H1 (cell line): ENCODE measurements around the gene FIP1L1. TPM values are rescaled to one million over a fixed set of nuclear protein-coding genes. Genes with fewer than 3 reads are reported as not detected.

Experiments
- CTCF ChIA-PET: fragments of 300-600 bp; sonication (Branson Sonifier 250); formaldehyde crosslinking; loops from one replicate; lab custom pipeline; 2021; ENCODE audit not compliant: partially characterized antibody; lab: Charles Lee
- POLR2A ChIA-PET: fragments of 300-600 bp; sonication (Branson Sonifier 250); formaldehyde crosslinking; loops from one replicate; lab custom pipeline; 2021; ENCODE audit warnings: inconsistent platforms; ENCODE audit not compliant: partially characterized antibody; lab: Charles Lee
- DNase-seq, 2 experiments: peaks; one replicate each; pipeline versions ENCODE4 v3.0.0 to v3.0.0-alpha.2; 2010 to 2022; ENCODE audit warnings: low spot score in 2 of 2, low read depth in 1 of 2, mixed read lengths in 1 of 2
- FAIRE-seq: peaks from 2 replicates; lab custom pipeline; 2011; peaks lifted over from hg19 to GRCh38; lab: Jason Lieb, UNC
- H2AFZ ChIP-seq: 2 replicates; pipeline ENCODE4 v1.8.1; 2012; ENCODE audit warnings: low read length, inconsistent platforms
- H2AK5ac ChIP-seq: 2 replicates; pipeline ENCODE4 v1.6.1; 2013; ENCODE audit warnings: low read depth, low read length
- H2BK120ac ChIP-seq: replicated peaks from 2 replicates; pipeline ENCODE3; 2013; ENCODE audit warnings: low read depth, low read length, inconsistent platforms
- H2BK12ac ChIP-seq: 2 replicates; pipeline ENCODE4 v1.6.1; 2013; ENCODE audit warnings: low read depth, low read length
- H2BK15ac ChIP-seq: 2 replicates; pipeline ENCODE4 v1.6.1; 2013; ENCODE audit warnings: low read length
- H2BK20ac ChIP-seq: 2 replicates; pipeline ENCODE4 v1.6.1; 2013; ENCODE audit warnings: low read length
- H2BK5ac ChIP-seq: 2 replicates; pipeline ENCODE4 v1.6.1; 2013; ENCODE audit warnings: low read depth, low read length
- H3K14ac ChIP-seq: 2 replicates; pipeline ENCODE4 v1.6.1; 2013; ENCODE audit warnings: inconsistent platforms; ENCODE audit not compliant: insufficient read length
- H3K18ac ChIP-seq: 2 replicates; pipeline ENCODE4 v1.6.1; 2013; ENCODE audit warnings: low read length; ENCODE audit errors: extremely low read depth
- H3K23ac ChIP-seq: 2 replicates; pipeline ENCODE4 v1.6.1; 2013; ENCODE audit warnings: inconsistent platforms; ENCODE audit not compliant: insufficient read length
- H3K23me2 ChIP-seq: 2 replicates; pipeline ENCODE4 v1.6.1; 2013; ENCODE audit warnings: low read depth, low read length
- H3K27ac ChIP-seq: 2 replicates; pipeline ENCODE4 v1.6.1; 2011; ENCODE audit warnings: low read depth, low read length, inconsistent platforms
- H3K27me3 ChIP-seq, 4 experiments: replicated peaks in 1 of 4; 1 replicate in 1 of 4; 2 replicates in 3 of 4; pipeline versions ENCODE4 v1.6.1 to v1.8.1; 2011 to 2013; ENCODE audit warnings: low read length in 3 of 4, mild to moderate bottlenecking in 3 of 4, inconsistent platforms in 2 of 4, mixed read lengths in 2 of 4, moderate library complexity in 1 of 4; ENCODE audit not compliant: control insufficient read depth in 3 of 4, insufficient read depth in 3 of 4; ENCODE audit errors: extremely low read depth in 1 of 4
- H3K36me3 ChIP-seq, 4 experiments: 2 replicates each; pipeline versions ENCODE4 v1.6.1 to v1.8.1; 2011 to 2013; ENCODE audit warnings: mild to moderate bottlenecking in 4 of 4, low read length in 3 of 4, moderate library complexity in 2 of 4, control low read depth in 1 of 4, inconsistent platforms in 1 of 4; ENCODE audit not compliant: insufficient read depth in 4 of 4, control insufficient read depth in 2 of 4
- H3K4ac ChIP-seq: replicated peaks from 2 replicates; pipeline ENCODE3; 2013; ENCODE audit warnings: low read length, low read depth, mixed read lengths, inconsistent platforms; ENCODE audit not compliant: insufficient read length
- H3K4me1 ChIP-seq, 4 experiments: replicated peaks in 1 of 4; 1 replicate in 1 of 4; 2 replicates in 3 of 4; pipeline versions ENCODE4 v1.6.1 to v1.8.1; 2011 to 2013; ENCODE audit warnings: low read length in 3 of 4, inconsistent platforms in 2 of 4, mixed read lengths in 1 of 4; ENCODE audit not compliant: insufficient read depth in 4 of 4, control insufficient read depth in 3 of 4
- H3K4me2 ChIP-seq, 2 experiments: 2 replicates each; pipeline versions ENCODE4 v1.6.1 to v1.8.1; 2011 to 2013; ENCODE audit warnings: low read depth in 2 of 2, low read length in 2 of 2, control low read depth in 1 of 2, inconsistent platforms in 1 of 2, mild to moderate bottlenecking in 1 of 2; ENCODE audit not compliant: insufficient read depth in 1 of 2
- H3K4me3 ChIP-seq, 4 experiments: fragments of 200-600, 300-600 bp in 1 of 4; sonication (generic), shearing (Covaris generic), sonication (Bioruptor Twin) in 1 of 4; 2 replicates each; pipeline versions ENCODE4 v1.5.1 to v1.8.1; 2011 to 2016; ENCODE audit warnings: low read length in 4 of 4, low read depth in 3 of 4, control low read depth in 2 of 4, inconsistent platforms in 2 of 4, mild to moderate bottlenecking in 2 of 4, mixed read lengths in 1 of 4, moderate library complexity in 1 of 4; ENCODE audit not compliant: insufficient read depth in 2 of 4; ENCODE audit errors: extremely low read depth in 1 of 4
- H3K56ac ChIP-seq: replicated peaks from 2 replicates; pipeline ENCODE3; 2013; ENCODE audit warnings: low read depth, mild to moderate bottlenecking, mixed read lengths, low read length, inconsistent platforms; ENCODE audit not compliant: insufficient read length
- H3K79me1 ChIP-seq: 2 replicates; pipeline ENCODE4 v1.6.1; 2013; ENCODE audit warnings: low read depth, low read length, control low read depth
- H3K79me2 ChIP-seq, 2 experiments: 2 replicates each; pipeline versions ENCODE4 v1.6.1 to v1.8.1; 2012 to 2013; ENCODE audit warnings: low read length in 2 of 2, mild to moderate bottlenecking in 2 of 2, inconsistent platforms in 1 of 2; ENCODE audit not compliant: insufficient read depth in 2 of 2, control insufficient read depth in 1 of 2
- H3K9ac ChIP-seq, 4 experiments: replicated peaks in 1 of 4; 1 replicate in 1 of 4; 2 replicates in 3 of 4; pipeline versions ENCODE4 v1.6.1 to v1.8.1; 2011 to 2013; ENCODE audit warnings: low read depth in 3 of 4, low read length in 3 of 4, control low read depth in 2 of 4, mild to moderate bottlenecking in 2 of 4, moderate library complexity in 2 of 4, inconsistent platforms in 1 of 4; ENCODE audit errors: extremely low read depth in 1 of 4
- H3K9me3 ChIP-seq, 2 experiments: 2 replicates each; pipeline versions ENCODE4 v1.6.1 to v1.8.1; 2012 to 2013; ENCODE audit warnings: mild to moderate bottlenecking in 2 of 2, moderate library complexity in 2 of 2, control low read depth in 1 of 2, inconsistent platforms in 1 of 2, low read depth in 1 of 2, low read length in 1 of 2, mixed read lengths in 1 of 2; ENCODE audit not compliant: insufficient read depth in 2 of 2
- H4K20me1 ChIP-seq, 2 experiments: replicated peaks in 1 of 2; 2 replicates each; pipeline versions ENCODE3 to v1.8.1; 2011 to 2013; ENCODE audit warnings: inconsistent platforms in 2 of 2, low read length in 2 of 2, mild to moderate bottlenecking in 1 of 2; ENCODE audit not compliant: insufficient read depth in 2 of 2, control insufficient read depth in 1 of 2
- H4K5ac ChIP-seq: 2 replicates; pipeline ENCODE4 v1.6.1; 2013; ENCODE audit warnings: low read length, low read depth, mixed read lengths, inconsistent platforms; ENCODE audit not compliant: insufficient read length
- H4K8ac ChIP-seq: 2 replicates; pipeline ENCODE4 v1.8.0; 2013; ENCODE audit warnings: mild to moderate bottlenecking, moderate library complexity, low read length, inconsistent platforms; ENCODE audit not compliant: insufficient read depth; ENCODE audit errors: extremely low read depth
- H4K91ac ChIP-seq: replicated peaks from 2 replicates; pipeline ENCODE3; 2013; ENCODE audit warnings: low read length, mixed read lengths, inconsistent platforms; ENCODE audit not compliant: insufficient read length
- ATF3 ChIP-seq: IDR thresholded peaks from 2 replicates; pipeline ENCODE4 v1.6.1; 2011; ENCODE audit warnings: low read depth, mild to moderate bottlenecking, low read length; ENCODE audit not compliant: insufficient read depth
- CBX8 ChIP-seq: fragments of 300-800, 300-1000 bp; sonication (generic); IDR thresholded peaks from 2 replicates; pipeline ENCODE4 v1.7.1; 2016; ENCODE audit warnings: low read depth, low read length, borderline replicate concordance
- CTBP2 ChIP-seq: IDR thresholded peaks from 2 replicates; pipeline ENCODE4 v1.7.0; 2011; ENCODE audit warnings: borderline replicate concordance, mild to moderate bottlenecking, moderate library complexity, mixed read lengths, low read length; ENCODE audit not compliant: insufficient read depth, insufficient read length
- GTF2F1 ChIP-seq: IDR thresholded peaks from 2 replicates; pipeline ENCODE4 v1.6.1; 2012; ENCODE audit warnings: low read depth, low read length, improper control_type of control experiment, borderline replicate concordance
- HDAC6 ChIP-seq: IDR thresholded peaks from one replicate; pipeline ENCODE4 v1.7.1; 2012; ENCODE audit warnings: low read depth, mild to moderate bottlenecking, inconsistent platforms, low read length, moderate library complexity
- KDM4A ChIP-seq: IDR thresholded peaks from one replicate; pipeline ENCODE4 v1.7.1; 2012; ENCODE audit warnings: low read depth, mild to moderate bottlenecking, moderate library complexity, low read length, inconsistent platforms; ENCODE audit not compliant: severe bottlenecking
- KDM5A ChIP-seq: fragments of 200-600 bp; IDR thresholded peaks from 2 replicates; pipeline ENCODE4 v1.7.1; 2012; ENCODE audit warnings: mild to moderate bottlenecking, low read length, inconsistent platforms, mixed read lengths
- MAX ChIP-seq: IDR thresholded peaks from 2 replicates; pipeline ENCODE4 v1.6.1; 2012; ENCODE audit warnings: inconsistent platforms
- PHF8 ChIP-seq: fragments of 200-600 bp; sonication (generic); conservative IDR thresholded peaks from 2 replicates; pipeline ENCODE4 v1.7.1; 2012; ENCODE audit warnings: low read depth, mild to moderate bottlenecking, inconsistent platforms, low read length, moderate library complexity
- POLR2AphosphoS5 ChIP-seq: IDR thresholded peaks from 2 replicates; pipeline ENCODE4 v1.6.1; 2011; ENCODE audit warnings: low read depth, low read length
- RFX5 ChIP-seq: IDR thresholded peaks from 2 replicates; pipeline ENCODE4 v1.6.1; 2011; ENCODE audit warnings: low read depth, low read length, improper control_type of control experiment, borderline replicate concordance
- USF2 ChIP-seq: IDR thresholded peaks from 2 replicates; pipeline ENCODE4 v1.6.1; 2011; ENCODE audit warnings: low read length, improper control_type of control experiment
- WGBS, 2 experiments: shearing (Covaris generic) in 1 of 2; methylation state at CpG; one replicate each; pipeline versions ENCODE4 v1.1.6 to v1.1.7; 2013 to 2015; ENCODE audit warnings: low lambda C conversion rate in 2 of 2, mixed read lengths in 2 of 2, inconsistent platforms in 1 of 2, low coverage in 1 of 2, missing lambda C conversion rate in 1 of 2; ENCODE audit not compliant: insufficient replicate concordance in 2 of 2, insufficient coverage in 1 of 2, insufficient read length in 1 of 2; ENCODE audit errors: extremely low coverage in 1 of 2, missing lambda C conversion rate in 1 of 2; 5-methylcytosine and 5-hydroxymethylcytosine counted together
- polyA plus RNA-seq, 7 experiments: library from polyadenylated mRNA; depleted of rRNA in 3 of 7; stranded (reverse) in 5 of 7; unstranded in 2 of 7; fragments of >200 nt in 5 of 7; fragments of 200-250 nt in 2 of 7; gene quantifications; 1 replicate in 5 of 7; 2 replicates in 1 of 7; 4 replicates in 1 of 7; pipeline versions ENCODE4 v1.2.1 to v1.2.3, GENCODE V29; 2011 to 2013; ENCODE audit warnings: missing spikeins in 2 of 7, mixed read lengths in 2 of 7
- total RNA-seq: library from RNA; stranded (reverse); fragmentation: NEBNext Ultra II Directional; extraction: Animal tissue kit (Norgen Biotek cat#: 25700); gene quantifications from 2 replicates; pipeline ENCODE4 v1.2.1, GENCODE V29; 2021

FIP1L1 gene
- total and polyA plus RNA-seq, 2 of the 8 experiments (the other 6 are each of a cell fraction or from before 2014, with no cell fraction given) = 19.5 to 53.7 TPM

DNA sequence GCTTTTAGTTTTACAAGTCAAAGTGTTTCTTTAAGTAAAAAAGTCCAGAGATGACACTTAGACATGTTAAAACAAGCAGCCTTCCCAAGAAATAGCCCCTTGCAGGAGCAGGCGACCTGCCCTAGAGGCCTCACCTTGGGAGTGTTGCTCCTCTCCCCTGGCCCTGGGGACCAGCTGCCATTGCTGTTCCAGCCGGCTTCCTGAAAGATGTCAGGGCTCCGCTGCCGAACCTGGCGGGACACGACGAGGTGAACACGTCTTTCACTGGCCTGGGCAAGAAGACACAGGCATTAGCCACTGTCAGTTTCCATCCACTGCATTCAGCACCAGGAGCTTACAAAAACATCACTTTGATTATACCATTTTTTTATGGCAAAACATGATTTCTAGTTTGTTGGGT, 104.1 kb downstream of the FIP1L1 start:
- Histone ChIP-seq H3K9me3 (no peaks in the 10 kb centered on the region), H3K4me1 (peaks cover 2 to 17% (median 16%) of the 10 kb centered on the region in 4 experiments; a peak in 4 of 7 replicates), H3K4me3 (no peak overlapping the region), H3K18ac (no peak overlapping the region), H2BK5ac (no peak overlapping the region), H3K56ac (no peak overlapping the region), H3K27ac (no peak overlapping the region; the same call in 1 of the 2 replicates), H4K20me1 (no peaks in the 10 kb centered on the region), H3K79me2 (no peaks in the 10 kb centered on the region), H3K4ac (no peak overlapping the region), H2BK120ac (no peak overlapping the region), H3K27me3 (no peaks in the 10 kb centered on the region), H3K9ac (no peak overlapping the region), H3K23me2 (no peaks in the 10 kb centered on the region), H3K79me1 (no peaks in the 10 kb centered on the region), H2BK20ac (no peak overlapping the region), H3K4me2 (no peak overlapping the region), H4K5ac (no peak overlapping the region), H2AFZ (no peak overlapping the region), H3K23ac (no peak overlapping the region), H2AK5ac (no peak overlapping the region), H2BK15ac (no peak overlapping the region), H3K14ac (no peak overlapping the region), H3K36me3 (no peaks in the 10 kb centered on the region; a peak in 1 of 8 replicates), H4K8ac (no peak overlapping the region; the same call in 1 of the 2 replicates), H4K91ac (no peak overlapping the region), H2BK12ac (no peak overlapping the region)
- ChIA-PET POLR2A (no interaction called here), CTCF (interaction anchor here (1.0 to 6.4 kb wide), 2 partner anchors 7 to 11 kb away, joined by 3 to 42 read pairs; no protein-coding TSS in a partner anchor)
- DNase-seq = no peak
- 94% methylated on average over 8 of the region's 8 CpGs; no CpG with 5 or more reads in 1 of the 2 experiments for WGBS, 2 experiments
- FAIRE-seq = no peak
- TF ChIP-seq HDAC6 (no peak), CTBP2 (no peak), RFX5 (no peak), GTF2F1 (no peak), KDM4A (no peak), CBX8 (no peak), ATF3 (no peak), USF2 (no peak), PHF8 (no peak), POLR2AphosphoS5 (no peak), KDM5A (no peak), MAX (no peak)
